ENCODE data around the gene DEFB131B.

Gene DEFB131B

DNA sequence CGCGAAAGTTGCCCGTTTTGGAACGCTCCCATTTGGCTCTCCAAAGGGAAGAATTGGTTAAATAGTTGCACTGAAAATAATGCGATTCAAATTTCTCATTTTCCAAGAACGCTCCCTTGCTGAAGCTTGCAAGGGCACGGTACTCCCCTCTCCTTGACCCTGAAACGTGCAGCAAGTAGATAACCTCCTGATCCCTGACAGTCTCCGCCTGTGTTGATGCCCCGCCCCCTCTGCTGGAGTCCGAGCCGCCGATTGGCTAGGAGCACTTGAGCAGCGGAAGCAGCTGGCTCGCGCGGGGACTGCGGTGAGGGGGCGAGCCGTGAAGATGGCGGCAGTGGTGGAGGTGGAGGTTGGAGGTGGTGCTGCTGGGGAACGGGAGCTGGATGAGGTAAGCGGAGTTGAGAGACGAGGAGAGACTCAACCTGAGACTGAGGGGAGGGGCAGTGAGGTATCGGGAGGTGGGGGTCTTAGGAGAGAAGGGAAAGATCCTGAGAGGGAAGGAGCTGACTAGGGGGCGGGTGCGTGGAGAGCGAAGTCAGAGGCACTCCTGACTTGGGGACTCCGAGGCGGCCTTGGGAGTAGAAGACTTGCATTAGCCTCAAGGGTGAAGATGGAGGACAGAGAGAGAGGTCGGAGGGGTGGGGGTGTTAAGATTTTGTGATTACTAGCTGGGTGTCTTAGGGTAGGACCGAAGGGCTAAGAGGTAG, 50.6 kb downstream of the DEFB131B start, which contains the start of gene RNF121:
Gene RNF121, plus strand, starts transcription at position 310 of the 707 bp plus-strand sequence. Its CDS starts 16 bp downstream, at position 326.
- CTCF ChIA-PET = interaction anchor here (1.2 to 2.1 kb wide), 4 partner anchors 17 to 502 kb away, joined by 3 to 7 read pairs (median 4); no protein-coding TSS in a partner anchor
- peaks cover 4% of the 10 kb centered on the region for H3K27me3 Mint-ChIP-seq
- H3K36me3 Mint-ChIP-seq = peaks cover 12% of the 10 kb centered on the region
- H3K27ac Mint-ChIP-seq = peak within 1 kb of the TSS; percentile 100
- no peaks in the 10 kb centered on the region for H3K9me3 Mint-ChIP-seq
- DNase-seq = peak; percentile 99
- peaks cover 45% of the 10 kb centered on the region for H3K4me1 Mint-ChIP-seq
- H3K4me3 Mint-ChIP-seq = peak within 1 kb of the TSS; percentile 88

DNA sequence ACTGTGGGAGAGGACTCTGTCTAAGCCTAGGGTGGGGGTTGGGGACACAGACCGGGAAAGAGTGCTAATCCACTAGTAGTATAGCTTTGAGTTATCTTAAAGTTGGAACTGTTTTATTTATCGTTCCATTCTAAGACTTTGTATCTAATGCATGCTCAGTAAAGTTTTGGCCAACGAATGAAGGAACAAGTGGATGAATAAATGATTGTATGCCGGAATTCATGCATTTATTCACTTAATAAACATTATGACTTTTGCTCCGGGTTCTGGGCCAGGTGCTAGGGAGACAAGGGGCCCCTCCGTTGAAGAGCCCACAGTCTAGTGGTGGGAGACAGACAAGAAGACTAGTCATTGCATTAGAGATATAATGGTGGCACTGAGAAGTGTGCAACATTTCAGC, 51.2 kb downstream of the DEFB131B start:
- DNase-seq = no peak
- Mint-ChIP-seq H3K27ac (peak overlapping the region; percentile 100), H3K27me3 (peaks cover 4% of the 10 kb centered on the region), H3K9me3 (no peaks in the 10 kb centered on the region), H3K36me3 (peaks cover 12% of the 10 kb centered on the region), H3K4me3 (peak overlapping the region; percentile 88), H3K4me1 (peaks cover 48% of the 10 kb centered on the region)
- CTCF ChIA-PET = interaction anchor here (0.7 to 2.1 kb wide), 5 partner anchors 18 to 501 kb away, joined by 3 to 7 read pairs (median 4); no protein-coding TSS in a partner anchor

DNA sequence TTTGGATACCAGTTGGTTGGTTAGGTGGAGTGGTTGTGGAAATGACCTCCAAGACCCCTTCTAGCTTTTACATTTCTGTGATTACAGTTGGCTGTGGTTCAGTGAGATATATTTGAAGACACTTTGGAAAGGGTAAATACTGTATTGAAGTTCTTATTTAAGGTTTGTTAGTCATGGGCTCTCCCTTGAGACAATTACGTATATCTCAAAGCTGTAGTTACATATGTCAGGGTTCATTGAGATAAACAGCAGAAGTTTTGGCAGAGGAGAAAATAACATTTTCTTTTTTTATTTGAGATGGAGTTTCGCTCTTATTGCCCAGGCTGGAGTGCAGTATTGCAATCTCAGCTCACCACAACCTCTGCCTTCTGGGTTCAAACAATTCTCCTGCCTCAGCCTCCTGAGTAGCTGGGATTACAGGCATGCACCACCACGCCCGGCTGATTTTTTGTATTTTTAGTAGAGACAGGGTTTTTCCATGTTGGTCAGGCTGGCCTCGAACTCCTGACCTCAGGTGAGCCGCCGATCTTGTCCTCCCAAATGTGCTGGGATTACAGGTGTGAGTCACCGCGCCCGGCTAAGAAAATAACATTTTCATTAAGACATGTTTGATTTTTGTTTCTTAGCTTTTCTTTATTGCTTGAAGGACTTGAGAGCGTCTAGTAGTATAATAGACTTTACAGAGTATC, 52.4 kb downstream of the DEFB131B start:
- Mint-ChIP-seq H3K27me3 (peaks cover 4% of the 10 kb centered on the region), H3K4me3 (peak overlapping the region; percentile 88), H3K36me3 (peaks cover 7% of the 10 kb centered on the region), H3K27ac (no peak overlapping the region), H3K9me3 (no peaks in the 10 kb centered on the region), H3K4me1 (peaks cover 49% of the 10 kb centered on the region)
- DNase-seq = no peak
- CTCF ChIA-PET = no interaction called here

DNA sequence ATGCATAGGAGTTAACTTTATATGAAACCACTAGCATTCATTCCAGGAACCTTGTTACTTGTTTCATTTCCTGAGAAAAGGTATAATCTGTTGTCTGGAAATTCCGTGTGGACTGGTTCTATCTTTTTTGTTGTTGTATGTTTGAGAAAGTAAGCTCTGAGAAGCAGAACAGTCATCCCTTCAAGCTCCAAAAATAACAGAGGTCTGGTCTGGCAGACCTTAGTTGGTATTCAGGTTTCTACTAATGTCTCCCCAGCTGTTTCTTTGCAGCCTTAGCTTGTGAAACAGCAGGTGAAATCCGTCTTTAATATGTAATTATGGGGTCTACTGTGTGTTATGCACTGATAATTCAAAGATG, 53.0 kb downstream of the DEFB131B start:
- Mint-ChIP-seq H3K9me3 (no peaks in the 10 kb centered on the region), H3K27ac (no peak overlapping the region), H3K36me3 (peaks cover 5% of the 10 kb centered on the region), H3K4me3 (no peak overlapping the region), H3K27me3 (peaks cover 4% of the 10 kb centered on the region), H3K4me1 (peaks cover 48% of the 10 kb centered on the region)
- CTCF ChIA-PET = no interaction called here
- no peak for DNase-seq

- Mint-ChIP-seq H3K27me3 (peaks cover 4% of the 10 kb centered on the region), H3K9me3 (no peaks in the 10 kb centered on the region), H3K27ac (no peak overlapping the region), H3K36me3 (peaks cover 3% of the 10 kb centered on the region), H3K4me3 (no peak overlapping the region), H3K4me1 (peaks cover 34% of the 10 kb centered on the region)
- CTCF ChIA-PET = interaction anchor here (1.3 kb wide), 1 partner anchor 44 kb away, joined by 3 read pairs; no protein-coding TSS in a partner anchor
- DNase-seq = no peak
These were observed 55.1 kb downstream of the DEFB131B start for GRCh38 chr11:71933141-71933933.
